Ovary (tissue), 3 donors: ENCODE data around the gene INSR.

Experiments used
- CTCF ChIP-seq, 3 donors: fragments of 450-650 bp in 2 of 3; fragments of 200-600 bp in 1 of 3; IDR thresholded peaks; one replicate each; pipeline versions ENCODE4 v1.5.1 to v1.8.0; 2016 to 2022; ENCODE audit warnings: antibody characterized with exemption in 3 of 3, mild to moderate bottlenecking in 1 of 3
- EP300 ChIP-seq: sonication (generic); formaldehyde crosslinking; IDR thresholded peaks from one replicate; pipeline ENCODE4 v1.6.1; 2017; ENCODE audit warnings: antibody characterized with exemption
- POLR2A ChIP-seq: fragments of 450-650 bp; IDR thresholded peaks from one replicate; pipeline ENCODE4 v1.6.1; 2017; ENCODE audit warnings: antibody characterized with exemption, mild to moderate bottlenecking, moderate library complexity
- donor health status: DM: no; HTN: no; CAD: no.

GRCh38 chr19:7078008-7078407 lies 216.2 kb downstream of the INSR start:
- no peak for TF ChIP-seq CTCF (IDR thresholded peaks at IDR 0.05)
- no peak for TF ChIP-seq EP300
- TF ChIP-seq POLR2A = no peak
